Measurements from ENCODE around the gene TRAPPC2L. TPM values are rescaled to one million over a fixed set of nuclear protein-coding genes. Genes with fewer than 3 reads are reported as not detected.

TRAPPC2L gene
- total RNA-seq, 2 donors from 2014 or later, result 110 TPM

DNA sequence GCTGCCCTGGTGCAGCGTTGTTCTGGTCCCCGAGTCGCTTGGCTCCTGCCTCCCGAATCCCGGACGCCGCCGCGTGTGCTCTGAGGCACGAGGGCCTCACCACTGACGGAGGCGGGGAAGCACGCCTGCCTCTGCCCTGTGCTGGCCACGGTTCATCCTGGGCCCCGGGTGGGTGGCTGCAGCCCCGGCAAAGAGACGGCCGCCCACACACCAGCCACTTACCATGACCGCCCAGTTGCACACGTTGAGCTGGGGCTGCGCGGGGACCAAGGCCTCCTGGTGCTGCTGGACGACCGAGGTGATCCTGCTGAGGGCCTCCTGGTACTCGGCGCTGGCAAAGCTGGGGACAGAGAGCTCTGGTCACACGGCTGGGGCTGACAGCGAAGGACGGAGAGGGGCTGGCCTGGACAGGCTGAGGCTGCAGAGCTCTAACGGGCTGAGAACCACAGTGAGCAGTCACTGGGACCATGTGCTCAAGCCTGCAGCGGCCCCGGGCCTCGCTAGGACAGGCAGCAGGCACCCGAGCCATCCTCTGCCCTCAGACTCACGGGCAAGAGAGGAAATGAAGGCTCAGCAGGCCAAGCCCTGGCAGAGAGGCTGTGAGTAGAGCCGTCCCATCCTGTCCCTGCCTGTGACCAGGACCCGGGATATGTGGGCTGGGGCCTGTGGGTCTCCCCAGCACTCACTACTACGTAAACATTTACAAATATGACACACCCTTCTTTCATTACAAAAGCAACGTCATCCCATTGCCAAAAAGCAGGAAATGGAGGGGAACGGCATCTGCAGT is 38.9 kb upstream of the TRAPPC2L start:
- Mint-ChIP-seq H3K27me3 (ENCODE audit: insufficient read depth) (no peaks in the 10 kb centered on the region), H3K4me1 (peaks cover 5% of the 10 kb centered on the region), H3K36me3 (ENCODE audit: low read depth) (peaks cover 4% of the 10 kb centered on the region), H3K27ac (no peak overlapping the region), H3K9me3 (no peaks in the 10 kb centered on the region), H3K4me3 (no peak overlapping the region)
- 92 to 94% methylated on average over 34 to 40 of the region's 40 CpGs for WGBS, 2 experiments (ENCODE audit: insufficient coverage in 1 of 2, insufficient read length in 1 of 2)
- Histone ChIP-seq H3K9ac (ENCODE audit: extremely low read depth, low read length, poor library complexity, severe bottlenecking) (no peak overlapping the region), H3K27ac (ENCODE audit: low read depth, low read length) (no peak overlapping the region), H3K36me3 (ENCODE audit: control insufficient read depth, insufficient read depth, low read length) (no peaks in the 10 kb centered on the region), H3K4me1 (ENCODE audit: control insufficient read depth, insufficient read depth, low read length) (no peaks in the 10 kb centered on the region), H3K27me3 (ENCODE audit: control insufficient read depth, insufficient read depth, low read length, poor library complexity, severe bottlenecking) (no peaks in the 10 kb centered on the region), H3K4me3 (ENCODE audit: low read length) (no peak overlapping the region), H3K9me3 (ENCODE audit: control insufficient read depth, low read length) (no peaks in the 10 kb centered on the region)
- DNase-seq, result no peak
- TF ChIP-seq, protein P1, sequence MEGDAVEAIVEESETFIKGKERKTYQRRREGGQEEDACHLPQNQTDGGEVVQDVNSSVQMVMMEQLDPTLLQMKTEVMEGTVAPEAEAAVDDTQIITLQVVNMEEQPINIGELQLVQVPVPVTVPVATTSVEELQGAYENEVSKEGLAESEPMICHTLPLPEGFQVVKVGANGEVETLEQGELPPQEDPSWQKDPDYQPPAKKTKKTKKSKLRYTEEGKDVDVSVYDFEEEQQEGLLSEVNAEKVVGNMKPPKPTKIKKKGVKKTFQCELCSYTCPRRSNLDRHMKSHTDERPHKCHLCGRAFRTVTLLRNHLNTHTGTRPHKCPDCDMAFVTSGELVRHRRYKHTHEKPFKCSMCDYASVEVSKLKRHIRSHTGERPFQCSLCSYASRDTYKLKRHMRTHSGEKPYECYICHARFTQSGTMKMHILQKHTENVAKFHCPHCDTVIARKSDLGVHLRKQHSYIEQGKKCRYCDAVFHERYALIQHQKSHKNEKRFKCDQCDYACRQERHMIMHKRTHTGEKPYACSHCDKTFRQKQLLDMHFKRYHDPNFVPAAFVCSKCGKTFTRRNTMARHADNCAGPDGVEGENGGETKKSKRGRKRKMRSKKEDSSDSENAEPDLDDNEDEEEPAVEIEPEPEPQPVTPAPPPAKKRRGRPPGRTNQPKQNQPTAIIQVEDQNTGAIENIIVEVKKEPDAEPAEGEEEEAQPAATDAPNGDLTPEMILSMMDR (conservative IDR thresholded peaks at IDR 0.05), result no peak

DNA sequence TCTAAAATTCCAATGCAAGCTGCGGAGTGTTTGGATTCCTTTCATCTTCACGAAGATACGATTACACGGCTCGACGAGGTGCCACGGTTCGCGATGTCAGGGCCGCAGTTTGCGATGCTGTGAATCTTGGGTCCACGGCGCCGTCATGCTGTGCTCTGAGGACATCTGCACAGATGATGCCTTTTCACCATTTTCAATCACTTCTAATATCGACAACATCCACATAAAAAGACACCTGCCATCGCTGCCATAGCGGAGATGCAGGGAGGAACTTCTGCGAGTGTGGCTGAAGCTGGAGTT is 38.4 kb upstream of the TRAPPC2L start:
- Histone ChIP-seq H3K27ac (ENCODE audit: low read depth, low read length) (peak overlapping the region; percentile 32), H3K9me3 (ENCODE audit: control insufficient read depth, low read length) (no peaks in the 10 kb centered on the region), H3K4me3 (ENCODE audit: low read length) (no peak overlapping the region), H3K9ac (ENCODE audit: extremely low read depth, low read length, poor library complexity, severe bottlenecking) (no peak overlapping the region), H3K36me3 (ENCODE audit: control insufficient read depth, insufficient read depth, low read length) (no peaks in the 10 kb centered on the region), H3K4me1 (ENCODE audit: control insufficient read depth, insufficient read depth, low read length) (no peaks in the 10 kb centered on the region), H3K27me3 (ENCODE audit: control insufficient read depth, insufficient read depth, low read length, poor library complexity, severe bottlenecking) (no peaks in the 10 kb centered on the region)
- H3K9me3 Mint-ChIP-seq, result no peaks in the 10 kb centered on the region
- H3K4me3 Mint-ChIP-seq, result no peak overlapping the region
- H3K27me3 Mint-ChIP-seq (ENCODE audit: insufficient read depth), result no peaks in the 10 kb centered on the region
- DNase-seq, result no peak
- WGBS, 2 experiments (ENCODE audit: insufficient coverage in 1 of 2, insufficient read length in 1 of 2), result 94 to 95% methylated on average over 15 to 18 of the region's 18 CpGs
- H3K36me3 Mint-ChIP-seq (ENCODE audit: low read depth), result peaks cover 6% of the 10 kb centered on the region
- peaks cover 5% of the 10 kb centered on the region for H3K4me1 Mint-ChIP-seq
- TF ChIP-seq, protein P1 (conservative IDR thresholded peaks at IDR 0.05), result no peak
- peak overlapping the region; percentile 30 for H3K27ac Mint-ChIP-seq

DNA sequence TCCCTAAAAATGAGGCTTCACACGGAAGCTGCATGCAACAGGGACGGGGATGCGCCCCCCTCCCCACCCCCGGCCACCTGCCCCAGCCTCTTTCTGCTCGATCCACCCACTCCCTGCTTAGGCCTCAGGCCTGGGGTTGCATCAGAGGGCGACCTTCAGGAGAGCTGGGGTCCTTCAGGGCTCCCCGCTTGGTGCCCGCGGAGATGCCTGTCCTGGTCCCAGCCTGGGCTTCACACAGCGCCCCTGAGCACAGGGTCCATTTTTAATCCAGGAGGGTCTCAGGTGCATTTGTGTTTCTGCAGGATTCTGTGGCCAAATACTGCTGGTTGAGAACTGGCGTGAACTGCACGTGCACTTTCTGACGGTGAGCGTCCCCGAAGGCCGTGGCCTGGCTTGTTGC is 37.8 kb upstream of the TRAPPC2L start:
- Mint-ChIP-seq H3K9me3 (no peaks in the 10 kb centered on the region), H3K27ac (no peak overlapping the region), H3K36me3 (ENCODE audit: low read depth) (peaks cover 10% of the 10 kb centered on the region), H3K4me1 (no peaks in the 10 kb centered on the region), H3K27me3 (ENCODE audit: insufficient read depth) (no peaks in the 10 kb centered on the region), H3K4me3 (no peak overlapping the region)
- H3K36me3 ChIP-seq (ENCODE audit: control insufficient read depth, insufficient read depth, low read length), result no peaks in the 10 kb centered on the region
- no peak overlapping the region for H3K9ac ChIP-seq (ENCODE audit: extremely low read depth, low read length, poor library complexity, severe bottlenecking)
- H3K27ac ChIP-seq (ENCODE audit: low read depth, low read length), result no peak overlapping the region
- H3K9me3 ChIP-seq (ENCODE audit: control insufficient read depth, low read length), result no peaks in the 10 kb centered on the region
- WGBS, 2 experiments (ENCODE audit: insufficient coverage in 1 of 2, insufficient read length in 1 of 2), result 85 to 88% methylated on average over 13 to 16 of the region's 16 CpGs
- TF ChIP-seq, protein P1 (conservative IDR thresholded peaks at IDR 0.05), result no peak
- no peaks in the 10 kb centered on the region for H3K4me1 ChIP-seq (ENCODE audit: control insufficient read depth, insufficient read depth, low read length)
- H3K4me3 ChIP-seq (ENCODE audit: low read length), result no peak overlapping the region
- no peak for DNase-seq
- no peaks in the 10 kb centered on the region for H3K27me3 ChIP-seq (ENCODE audit: control insufficient read depth, insufficient read depth, low read length, poor library complexity, severe bottlenecking)
